Muscle layer of duodenum (tissue), 2 donors: Measurements from ENCODE around the gene ZNF324.
"Not testable (repeated sequence)": the region's sequence is repeated elsewhere in the genome, so short reads cannot be mapped to it uniquely, and the experiment has no call there.

Experiments
- H3K27ac ChIP-seq: one replicate; pipeline ENCODE4 v1.7.0; 2013; ENCODE audit warnings: mild to moderate bottlenecking, low read length
- H3K27me3 ChIP-seq: one replicate; pipeline ENCODE4 v1.7.0; 2013; ENCODE audit warnings: low read depth, mild to moderate bottlenecking, control low read depth, low read length
- H3K36me3 ChIP-seq, 2 donors: one replicate each; pipeline ENCODE4 v1.7.0; 2013; ENCODE audit warnings: low read length in 2 of 2, control low read depth in 1 of 2, mild to moderate bottlenecking in 1 of 2; ENCODE audit not compliant: insufficient read depth in 2 of 2, control insufficient read depth in 1 of 2
- H3K4me1 ChIP-seq, 2 donors: one replicate each; pipeline ENCODE4 v1.7.0; 2013; ENCODE audit warnings: low read length in 2 of 2, mild to moderate bottlenecking in 2 of 2, control low read depth in 1 of 2, moderate library complexity in 1 of 2; ENCODE audit not compliant: insufficient read depth in 2 of 2, control insufficient read depth in 1 of 2
- H3K4me3 ChIP-seq, 2 donors: one replicate each; pipeline ENCODE4 v1.7.0; 2013; ENCODE audit warnings: low read length in 2 of 2, low read depth in 1 of 2, mild to moderate bottlenecking in 1 of 2
- H3K9me3 ChIP-seq, 2 donors: one replicate each; pipeline ENCODE4 v1.7.0; 2013; ENCODE audit warnings: low read length in 2 of 2, control low read depth in 1 of 2, mild to moderate bottlenecking in 1 of 2; ENCODE audit not compliant: control insufficient read depth in 1 of 2
- donor health status: healthy.

Gene ZNF324

DNA sequence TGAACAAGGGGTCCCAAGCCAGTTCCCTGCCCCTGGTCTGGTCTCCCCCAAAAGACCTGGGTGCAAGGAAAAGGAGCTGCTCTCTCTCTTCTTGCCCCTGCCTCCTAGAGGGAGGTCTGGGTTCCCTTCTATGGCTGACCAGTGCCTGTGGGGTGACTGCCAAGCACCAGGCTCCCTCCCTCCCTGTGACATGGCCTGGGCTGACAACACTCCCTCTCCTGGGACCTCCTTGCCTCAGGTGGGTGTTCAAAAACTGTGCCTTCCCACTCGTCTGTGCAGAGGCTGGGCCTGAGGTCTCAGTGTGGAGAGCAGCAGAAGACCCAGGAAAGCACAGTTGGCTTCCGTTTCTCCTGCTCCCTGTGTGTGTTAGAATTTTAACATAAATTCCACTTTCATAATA, 14.0 kb downstream of the ZNF324 start:
- Histone ChIP-seq H3K9me3 (no peaks in the 10 kb centered on the region), H3K4me1 (peaks cover 4 to 10% of the 10 kb centered on the region in 2 donors), H3K27me3 (no peaks in the 10 kb centered on the region), H3K4me3 (no peak overlapping the region), H3K36me3 (peaks cover 4 to 34% of the 10 kb centered on the region in 2 donors), H3K27ac (no peak overlapping the region)

DNA sequence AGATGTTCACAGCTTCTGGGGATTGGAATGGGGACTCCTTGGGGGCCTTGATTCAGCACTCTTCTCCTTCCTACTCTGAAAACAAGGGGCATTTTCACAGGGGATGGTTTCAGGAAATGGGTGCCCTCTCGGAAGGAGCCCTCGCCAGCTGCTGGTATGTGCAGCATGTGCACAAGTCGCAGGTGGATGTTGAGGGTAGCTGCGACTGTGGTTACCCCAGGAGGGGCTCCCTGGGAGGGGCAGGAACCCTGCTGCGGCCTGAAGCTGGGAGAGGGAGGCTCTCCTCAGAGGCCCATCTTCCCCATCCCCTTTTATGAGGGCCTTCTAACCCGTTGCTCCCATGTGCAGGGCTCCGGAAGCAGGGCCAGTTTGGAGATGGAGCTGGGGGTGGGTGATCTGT, 15.5 kb downstream of the ZNF324 start:
- H3K27me3 ChIP-seq = no peaks in the 10 kb centered on the region
- H3K4me1 ChIP-seq = no peaks in the 10 kb centered on the region
- H3K9me3 ChIP-seq = no peaks in the 10 kb centered on the region
- H3K27ac ChIP-seq = no peak overlapping the region
- no peak overlapping the region for H3K4me3 ChIP-seq
- peaks cover 4 to 34% of the 10 kb centered on the region in 2 donors for H3K36me3 ChIP-seq

DNA sequence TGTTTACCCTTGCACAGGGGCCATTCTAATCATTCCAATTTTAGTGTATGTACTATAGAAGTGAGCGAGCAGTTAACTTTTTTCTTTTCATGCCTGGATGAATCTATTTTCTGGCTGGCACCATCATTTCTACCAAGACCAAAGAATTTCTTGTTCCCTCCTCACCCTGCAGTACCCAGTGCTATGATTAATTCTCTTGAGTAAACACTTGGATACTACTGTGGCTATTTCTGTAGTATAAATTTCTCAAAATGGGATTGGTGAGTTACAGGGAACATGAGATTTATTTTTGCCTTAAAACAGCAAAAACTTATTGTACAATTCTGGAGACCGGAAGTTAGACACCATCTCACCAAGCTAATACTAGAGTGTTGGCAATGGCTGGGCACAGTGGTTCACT, 16.9 kb downstream of the ZNF324 start:
- Histone ChIP-seq H3K9me3 (no peaks in the 10 kb centered on the region), H3K27me3 (no peaks in the 10 kb centered on the region), H3K4me1 (no peaks in the 10 kb centered on the region), H3K27ac (no peak overlapping the region), H3K4me3 (no peak overlapping the region), H3K36me3 (peaks cover 4 to 32% of the 10 kb centered on the region in 2 donors)

DNA sequence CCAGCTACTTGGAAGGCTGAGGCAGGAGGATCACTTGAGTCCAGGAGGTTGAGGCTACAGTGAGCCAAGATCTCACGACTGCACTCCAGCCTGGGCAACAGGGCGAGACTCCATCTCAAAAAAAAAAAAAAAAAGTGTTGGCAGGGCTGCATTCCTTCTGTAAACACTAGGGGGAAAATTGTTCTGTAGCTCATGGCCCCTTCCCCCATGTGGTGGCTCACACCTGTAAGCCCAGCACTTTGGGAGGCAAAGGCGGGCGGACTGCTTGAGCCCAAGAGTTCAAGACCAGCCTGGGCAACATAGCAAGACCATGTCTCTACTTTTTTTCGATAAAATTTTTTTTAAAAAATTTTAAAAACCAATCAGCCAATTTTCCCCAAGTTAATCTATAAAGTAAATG, 17.5 kb downstream of the ZNF324 start:
- H3K27ac ChIP-seq, H3K9me3 ChIP-seq, H3K27me3 ChIP-seq, H3K4me1 ChIP-seq, H3K4me3 ChIP-seq: not testable (repeated sequence)
- H3K36me3 ChIP-seq = peaks cover 4 to 26% of the 10 kb centered on the region in 2 donors

DNA sequence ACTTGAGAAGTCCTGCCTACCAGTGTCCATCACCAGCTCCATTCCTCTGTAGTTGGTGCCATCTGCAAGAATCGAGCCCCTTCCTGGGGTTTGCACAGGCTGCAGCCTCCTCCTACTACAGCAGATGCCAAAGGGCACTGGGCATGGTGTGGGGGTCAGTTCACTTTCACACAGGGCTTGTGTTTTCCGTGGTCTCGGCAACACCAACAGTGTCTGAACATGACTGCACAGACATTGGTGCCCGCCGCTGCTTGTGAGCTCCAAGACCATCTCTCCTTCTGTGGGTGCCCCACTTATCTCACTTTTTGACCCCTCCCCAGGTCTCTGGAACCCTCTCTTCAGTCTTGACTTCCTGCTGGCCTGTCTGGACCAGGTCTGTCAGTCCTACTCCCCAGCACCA, 24.5 kb downstream of the ZNF324 start:
- Histone ChIP-seq H3K9me3 (no peaks in the 10 kb centered on the region), H3K36me3 (no peaks in the 10 kb centered on the region), H3K27ac (no peak overlapping the region), H3K4me1 (no peaks in the 10 kb centered on the region), H3K27me3 (no peaks in the 10 kb centered on the region), H3K4me3 (no peak overlapping the region)

DNA sequence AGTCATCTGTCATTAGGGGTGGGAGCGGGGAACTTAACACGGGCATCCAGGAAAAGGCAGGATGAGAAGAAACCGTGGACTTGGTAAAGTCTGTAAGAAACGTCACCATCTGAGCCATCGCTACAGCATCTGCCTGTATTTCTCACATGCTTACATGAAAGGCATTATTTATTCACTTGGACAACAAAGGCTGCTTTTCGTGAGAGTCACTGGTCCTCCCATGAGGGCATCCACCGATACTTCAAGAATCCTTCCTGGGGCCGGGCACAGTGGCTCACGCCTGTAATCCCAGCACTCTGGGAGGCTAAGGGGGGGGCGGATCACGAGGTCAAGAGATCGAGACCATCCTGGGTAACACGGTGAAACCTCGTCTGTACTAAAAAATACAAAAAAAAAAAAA, 25.4 kb downstream of the ZNF324 start:
- Histone ChIP-seq H3K27me3 (no peaks in the 10 kb centered on the region), H3K9me3 (no peaks in the 10 kb centered on the region), H3K27ac (no peak overlapping the region), H3K4me1 (no peaks in the 10 kb centered on the region), H3K4me3 (no peak overlapping the region), H3K36me3 (no peaks in the 10 kb centered on the region)

DNA sequence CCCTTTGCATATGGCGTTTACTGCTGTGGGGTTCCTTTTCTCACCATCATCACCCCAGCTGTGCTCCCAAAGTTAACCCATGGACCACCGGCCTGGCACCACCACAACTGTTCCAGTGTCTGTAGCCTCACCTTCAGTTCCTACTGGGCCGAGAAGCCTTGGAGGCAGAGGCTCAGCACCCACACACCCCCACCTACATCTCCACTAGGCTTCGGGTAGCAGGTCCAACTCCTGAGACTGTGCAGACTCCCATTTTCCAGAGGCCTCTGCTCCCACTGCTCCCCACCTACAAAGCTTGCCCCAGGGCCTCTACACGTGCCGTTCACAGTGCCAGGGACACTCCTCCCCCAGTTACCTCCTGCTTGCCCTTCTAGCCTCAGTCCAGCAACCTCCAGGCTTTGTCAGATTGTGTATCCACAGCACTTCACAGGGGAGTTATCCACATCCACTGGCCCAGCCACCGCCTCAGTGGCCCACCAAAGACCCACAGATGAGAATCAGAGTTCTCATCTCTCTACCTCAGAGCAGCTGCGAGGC, 30.8 kb downstream of the ZNF324 start:
- Histone ChIP-seq H3K4me1 (peaks cover 0 to 9% of the 10 kb centered on the region in 2 donors), H3K9me3 (no peaks in the 10 kb centered on the region), H3K27ac (no peak overlapping the region), H3K36me3 (no peaks in the 10 kb centered on the region), H3K27me3 (no peaks in the 10 kb centered on the region), H3K4me3 (no peak overlapping the region)

DNA sequence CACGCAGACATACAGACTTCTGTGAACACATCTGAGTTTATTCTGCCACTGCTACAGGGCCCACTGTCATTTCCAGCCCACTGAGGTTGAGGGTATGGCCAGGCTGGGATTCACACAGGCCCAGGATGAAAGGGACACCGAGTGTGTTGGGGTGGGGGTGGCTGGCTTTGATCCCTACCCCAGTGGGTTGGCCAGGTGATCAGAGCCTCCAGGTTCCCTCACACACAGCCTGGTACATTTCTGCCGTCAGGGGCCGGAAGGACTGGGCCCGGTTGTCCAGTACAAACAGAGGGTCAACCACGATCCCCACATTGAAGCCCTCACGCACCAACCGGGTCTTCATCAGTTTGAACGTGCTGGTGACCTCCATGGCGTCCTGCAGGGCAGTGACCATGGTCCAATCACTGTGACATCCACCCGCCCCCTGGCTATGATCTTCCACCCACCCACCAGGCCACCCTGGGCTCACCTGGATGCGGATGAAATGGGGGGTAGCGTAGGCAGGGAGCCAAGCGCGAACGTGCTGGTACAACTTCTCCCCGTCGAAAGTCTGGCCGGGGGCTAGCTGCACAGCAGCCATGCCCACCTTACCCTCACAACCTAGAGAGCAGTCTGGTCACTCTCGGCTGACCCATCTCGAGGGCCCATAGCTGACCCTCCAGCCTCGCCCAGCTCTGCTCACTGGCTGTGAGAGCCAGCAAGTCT, 31.6 kb downstream of the ZNF324 start:
- H3K4me1 ChIP-seq = peaks cover 0 to 9% of the 10 kb centered on the region in 2 donors
- H3K9me3 ChIP-seq = no peaks in the 10 kb centered on the region
- no peaks in the 10 kb centered on the region for H3K27me3 ChIP-seq
- H3K27ac ChIP-seq = no peak overlapping the region
- peak overlapping the region; percentile 57 to 63 for H3K4me3 ChIP-seq
- no peaks in the 10 kb centered on the region for H3K36me3 ChIP-seq

DNA sequence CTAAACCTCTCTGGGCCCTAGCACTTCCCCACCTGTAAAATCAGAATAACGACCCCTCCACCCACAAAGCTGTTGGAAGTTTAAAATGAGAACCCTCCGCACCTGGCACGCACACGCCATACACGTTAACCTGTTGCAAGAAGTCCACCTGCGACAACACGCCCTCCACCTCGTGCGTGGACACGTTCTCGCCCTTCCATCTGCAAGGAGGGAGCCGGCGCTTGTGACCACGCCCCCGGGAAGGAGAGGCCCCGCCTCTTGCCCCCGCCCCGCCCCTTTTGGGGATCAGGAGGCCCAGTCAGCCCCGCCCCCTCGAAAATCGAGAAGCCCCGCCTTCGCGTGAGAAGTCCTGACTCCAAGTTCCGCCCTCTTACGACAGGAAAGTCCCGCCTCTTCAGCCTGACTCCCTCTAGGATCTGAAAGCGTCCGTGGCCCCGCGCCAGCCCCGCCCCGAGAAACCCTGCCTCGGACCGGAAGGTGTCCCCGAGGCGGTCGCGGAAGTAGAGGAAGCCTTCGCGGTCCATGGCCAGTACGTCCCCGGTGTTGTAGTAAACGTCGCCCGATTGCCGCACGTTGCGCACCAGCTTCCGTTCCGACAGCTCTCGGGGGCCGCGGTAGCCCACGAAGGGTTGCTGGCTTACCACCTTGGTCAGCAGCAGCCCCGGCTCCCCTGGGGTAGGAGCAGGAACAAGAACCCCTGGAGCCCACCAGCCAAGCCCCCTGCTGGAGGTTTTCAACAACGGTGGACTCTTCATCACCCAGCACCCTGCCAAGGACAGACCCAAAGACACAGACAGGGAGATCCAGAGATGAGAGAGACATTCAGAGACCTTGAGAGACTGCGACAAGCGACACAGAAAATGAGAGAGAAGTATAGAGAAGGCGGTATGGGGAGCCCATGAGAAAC, 32.4 kb downstream of the ZNF324 start:
- Histone ChIP-seq H3K27ac (peak overlapping the region; percentile 3), H3K4me3 (peak overlapping the region; percentile 63 to 66), H3K4me1 (peaks cover 0 to 9% of the 10 kb centered on the region in 2 donors), H3K27me3 (no peaks in the 10 kb centered on the region), H3K9me3 (no peaks in the 10 kb centered on the region), H3K36me3 (no peaks in the 10 kb centered on the region)

DNA sequence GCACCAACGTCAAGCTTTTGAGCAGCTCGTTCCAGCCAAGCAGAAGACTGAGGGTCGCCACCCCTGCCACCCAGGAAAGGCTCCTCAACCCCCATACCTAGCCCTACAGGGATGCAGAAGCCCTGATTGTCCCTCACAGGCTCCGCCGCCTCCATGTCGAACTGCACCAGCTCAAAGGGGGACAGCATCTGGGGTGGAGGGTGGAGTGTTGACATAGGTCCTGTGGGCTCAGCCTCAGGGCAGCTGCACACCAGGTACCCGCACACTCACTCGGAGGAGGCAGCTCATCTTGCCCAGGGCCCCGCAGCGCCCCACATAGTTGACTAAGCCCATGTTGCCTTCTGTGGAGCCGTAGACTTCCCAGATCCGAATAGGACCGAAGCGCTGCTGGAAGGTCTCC, 33.4 kb downstream of the ZNF324 start:
- H3K9me3 ChIP-seq = no peaks in the 10 kb centered on the region
- peaks cover 0 to 9% of the 10 kb centered on the region in 2 donors for H3K4me1 ChIP-seq
- peak overlapping the region in 1 of 2 donors; percentile 63 for H3K4me3 ChIP-seq
- H3K36me3 ChIP-seq = no peaks in the 10 kb centered on the region
- no peak overlapping the region for H3K27ac ChIP-seq
- H3K27me3 ChIP-seq = no peaks in the 10 kb centered on the region

DNA sequence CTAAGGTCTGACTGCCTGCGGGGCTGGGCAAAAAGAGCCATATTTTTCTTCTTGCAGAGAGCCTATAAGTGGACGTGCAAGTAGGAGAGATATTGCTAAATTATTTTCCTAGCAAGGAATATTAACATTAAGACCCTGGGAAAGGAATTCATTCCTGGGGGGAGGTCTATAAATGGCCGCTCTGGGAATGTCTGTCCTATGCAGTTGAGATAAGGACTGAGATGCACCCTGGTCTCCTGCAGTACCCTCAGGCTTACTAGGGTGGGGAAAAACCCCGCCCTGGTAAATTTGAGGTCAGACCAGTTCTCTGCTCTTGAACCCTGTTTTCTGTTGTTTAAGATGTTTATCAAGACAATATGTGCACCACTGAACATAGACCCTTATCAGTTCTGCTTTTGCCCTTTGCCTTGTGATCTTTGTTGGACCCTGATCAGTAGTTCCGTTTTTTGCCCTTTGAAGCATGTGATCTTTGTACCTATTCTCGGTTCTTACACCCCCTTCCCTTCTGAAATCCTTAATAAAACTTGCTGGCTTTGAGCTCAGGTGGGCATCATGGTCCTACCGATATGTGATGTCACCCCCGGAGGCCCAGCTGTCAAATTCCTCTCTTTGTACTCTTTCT, 40.8 kb downstream of the ZNF324 start:
- not testable (repeated sequence) for H3K36me3 ChIP-seq, H3K9me3 ChIP-seq, H3K27me3 ChIP-seq, H3K4me1 ChIP-seq, H3K4me3 ChIP-seq, H3K27ac ChIP-seq
